ENCODE data around the gene PPIP5K2.
"Not testable (repeated sequence)": the region's sequence is repeated elsewhere in the genome, so short reads cannot be mapped to it uniquely, and the experiment has no call there.

Gene PPIP5K2

DNA sequence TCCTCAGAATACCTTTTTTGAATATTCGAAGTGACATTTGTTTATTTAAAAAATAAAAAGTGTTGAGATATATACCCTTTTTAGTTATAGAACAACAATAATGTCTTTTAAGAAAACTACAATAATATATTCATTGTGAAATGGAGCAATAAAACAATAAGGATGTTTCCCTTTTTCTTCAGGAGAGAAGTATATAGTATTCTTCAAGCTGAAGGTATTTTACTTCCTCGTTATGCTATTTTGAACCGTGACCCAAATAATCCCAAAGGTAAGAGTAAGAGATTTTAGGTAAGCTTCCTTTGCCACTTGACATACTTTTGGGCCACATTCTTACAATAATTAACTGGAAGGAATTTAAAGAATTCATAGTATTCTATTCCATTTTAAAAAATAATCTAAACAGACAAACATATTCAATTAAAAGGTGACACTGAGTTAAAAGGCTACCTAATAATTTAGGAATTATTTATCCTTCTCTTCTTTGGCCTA is 18.1 kb downstream of the PPIP5K2 start:
- TF ChIP-seq, protein P1, sequence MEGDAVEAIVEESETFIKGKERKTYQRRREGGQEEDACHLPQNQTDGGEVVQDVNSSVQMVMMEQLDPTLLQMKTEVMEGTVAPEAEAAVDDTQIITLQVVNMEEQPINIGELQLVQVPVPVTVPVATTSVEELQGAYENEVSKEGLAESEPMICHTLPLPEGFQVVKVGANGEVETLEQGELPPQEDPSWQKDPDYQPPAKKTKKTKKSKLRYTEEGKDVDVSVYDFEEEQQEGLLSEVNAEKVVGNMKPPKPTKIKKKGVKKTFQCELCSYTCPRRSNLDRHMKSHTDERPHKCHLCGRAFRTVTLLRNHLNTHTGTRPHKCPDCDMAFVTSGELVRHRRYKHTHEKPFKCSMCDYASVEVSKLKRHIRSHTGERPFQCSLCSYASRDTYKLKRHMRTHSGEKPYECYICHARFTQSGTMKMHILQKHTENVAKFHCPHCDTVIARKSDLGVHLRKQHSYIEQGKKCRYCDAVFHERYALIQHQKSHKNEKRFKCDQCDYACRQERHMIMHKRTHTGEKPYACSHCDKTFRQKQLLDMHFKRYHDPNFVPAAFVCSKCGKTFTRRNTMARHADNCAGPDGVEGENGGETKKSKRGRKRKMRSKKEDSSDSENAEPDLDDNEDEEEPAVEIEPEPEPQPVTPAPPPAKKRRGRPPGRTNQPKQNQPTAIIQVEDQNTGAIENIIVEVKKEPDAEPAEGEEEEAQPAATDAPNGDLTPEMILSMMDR (conservative IDR thresholded peaks at IDR 0.05), result no peak
- no peak overlapping the region for H3K27ac ChIP-seq

DNA sequence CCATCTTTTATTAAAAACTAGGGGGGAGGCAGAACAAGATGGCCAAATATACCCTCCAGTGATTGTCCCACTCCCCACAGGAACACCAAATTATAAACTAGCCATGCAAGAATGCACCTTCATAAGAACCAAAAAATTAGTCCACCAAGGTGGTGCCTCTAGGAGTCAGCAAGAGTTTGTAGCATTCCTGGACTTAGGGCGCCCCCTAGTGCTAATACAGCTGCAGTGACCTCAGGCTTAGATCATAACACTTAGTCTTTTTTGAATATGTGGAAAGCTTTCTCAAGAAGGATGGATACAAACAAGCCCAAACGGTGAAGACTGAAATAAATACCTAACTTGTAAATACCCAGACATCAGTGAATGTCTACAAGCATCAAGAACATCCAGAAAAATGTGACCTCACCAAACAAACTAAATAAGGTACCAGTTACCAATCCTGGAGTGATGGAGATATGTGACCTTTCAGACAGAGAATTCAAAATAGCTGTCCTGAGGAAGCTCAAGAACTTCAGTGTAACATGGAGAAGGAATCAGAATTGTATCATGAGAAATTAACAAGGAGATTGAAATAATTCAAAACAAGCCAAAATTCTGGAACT is 19.3 kb downstream of the PPIP5K2 start:
- no peak overlapping the region for H3K27ac ChIP-seq
- TF ChIP-seq, protein P1 (conservative IDR thresholded peaks at IDR 0.05), result peak; percentile 89

DNA sequence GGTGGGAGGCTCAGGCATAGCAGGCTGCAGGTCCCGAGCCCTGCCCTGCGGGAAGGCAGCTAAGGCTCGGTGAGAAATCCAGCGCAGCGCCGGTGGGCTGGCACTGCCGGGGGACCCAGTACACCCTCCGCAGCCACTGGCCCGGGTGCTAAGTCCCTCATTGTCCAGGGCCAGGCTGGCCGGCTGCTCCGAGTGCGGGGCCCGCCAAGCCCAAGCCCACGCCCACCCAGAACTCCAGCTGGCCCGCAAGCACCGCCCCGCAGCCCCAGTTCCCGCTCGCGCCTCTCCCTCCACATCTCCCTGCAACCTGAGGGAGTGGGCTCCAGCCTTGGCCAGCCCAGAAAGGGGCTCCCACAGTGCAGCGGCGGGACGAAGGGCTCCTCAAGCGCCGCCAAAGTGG is 22.0 kb downstream of the PPIP5K2 start:
- H3K27ac ChIP-seq, result not testable (repeated sequence)

GRCh38 chr5:103145196-103145595 is 25.1 kb downstream of the PPIP5K2 start:
- TF ChIP-seq, protein P1 (conservative IDR thresholded peaks at IDR 0.05), result no peak
- no peak overlapping the region for H3K27ac ChIP-seq

GRCh38 chr5:103148213-103148612 is 28.1 kb downstream of the PPIP5K2 start:
- H3K27ac ChIP-seq, result no peak overlapping the region
- TF ChIP-seq, protein P1 (conservative IDR thresholded peaks at IDR 0.05), result no peak

DNA sequence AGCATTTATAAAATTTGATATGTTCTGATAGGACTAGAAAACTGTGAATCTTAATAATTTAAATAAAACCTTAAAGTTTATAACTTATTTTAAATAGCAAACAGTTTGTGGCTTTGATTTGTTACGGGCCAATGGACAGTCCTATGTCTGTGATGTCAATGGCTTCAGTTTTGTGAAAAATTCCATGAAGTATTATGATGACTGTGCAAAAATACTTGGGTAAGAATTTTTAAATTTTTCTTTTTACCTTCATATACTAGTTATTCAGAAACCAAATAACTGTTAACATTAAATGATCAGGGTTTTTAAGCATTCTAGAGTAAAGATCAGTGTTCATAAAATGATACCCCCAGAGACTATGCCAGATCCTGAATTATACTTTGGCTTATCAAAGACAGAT is 31.1 kb downstream of the PPIP5K2 start:
- H3K27ac ChIP-seq, result no peak overlapping the region
- TF ChIP-seq, protein P1 (conservative IDR thresholded peaks at IDR 0.05), result no peak

GRCh38 chr5:103166706-103167105 is 46.6 kb downstream of the PPIP5K2 start:
- TF ChIP-seq, protein P1 (conservative IDR thresholded peaks at IDR 0.05), result no peak
- H3K27ac ChIP-seq, result no peak overlapping the region

DNA sequence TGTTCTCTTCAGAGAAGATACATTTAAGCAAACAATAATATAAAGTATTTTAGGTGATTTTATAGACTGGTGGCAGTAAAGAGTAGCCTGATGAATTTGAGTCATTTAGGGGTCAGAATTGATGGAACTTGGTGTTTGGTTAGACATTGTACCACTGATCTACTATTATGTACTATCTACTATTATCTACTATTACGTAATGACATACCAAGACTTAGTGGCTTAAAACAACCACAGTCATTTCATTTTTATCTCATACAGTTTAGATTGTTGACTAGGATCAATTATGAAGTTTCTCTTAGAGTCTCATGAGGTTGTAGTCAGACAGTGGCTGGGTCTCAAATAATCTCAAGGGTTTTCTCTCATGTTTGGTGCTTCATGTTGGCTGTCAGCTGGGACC is 54.0 kb downstream of the PPIP5K2 start:
- TF ChIP-seq, protein P1 (conservative IDR thresholded peaks at IDR 0.05), result no peak
- no peak overlapping the region for H3K27ac ChIP-seq

All from VCaP (cell line).